WTC11 (cell line): ENCODE data around the gene LORICRIN. TPM values are rescaled to one million over a fixed set of nuclear protein-coding genes. Genes with fewer than 3 reads are reported as not detected.

Experiments
- ATAC-seq: fragments of 200-7000 bp; cut with Tn5 transposase; 2 replicates; pipeline ENCODE4 v1.10.0; 2021; ENCODE audit warnings: mild to moderate bottlenecking, moderate library complexity
- CTCF ChIA-PET: fragments of 300-600 bp; sonication (Branson Sonifier 250); formaldehyde crosslinking; loops from one replicate; lab custom pipeline; 2021; ENCODE audit warnings: antibody characterized with exemption; lab: Charles Lee
- POLR2A ChIA-PET: fragments of 350-600 bp; sonication (Branson Sonifier 250); formaldehyde crosslinking; loops from one replicate; lab custom pipeline; 2021; ENCODE audit warnings: antibody characterized with exemption; lab: Charles Lee
- DNase-seq: peaks from one replicate; pipeline ENCODE4 v3.0.0; 2021; ENCODE audit warnings: low spot score
- H3K27ac Mint-ChIP-seq: 2 replicates; pipeline ENCODE4 v1.8.0; 2021; ENCODE audit warnings: mixed read lengths
- H3K27me3 Mint-ChIP-seq: 2 replicates; pipeline ENCODE4 v1.8.0; 2021; ENCODE audit warnings: low read depth, mild to moderate bottlenecking, moderate library complexity, mixed read lengths
- H3K36me3 Mint-ChIP-seq: 2 replicates; pipeline ENCODE4 v1.8.0; 2021; ENCODE audit warnings: mixed read lengths
- H3K4me1 Mint-ChIP-seq: 2 replicates; pipeline ENCODE4 v1.8.0; 2022; ENCODE audit warnings: mixed read lengths
- H3K4me3 Mint-ChIP-seq: 2 replicates; pipeline ENCODE4 v1.8.0; 2021; ENCODE audit warnings: mild to moderate bottlenecking, moderate library complexity, mixed read lengths
- H3K9me3 Mint-ChIP-seq: 2 replicates; pipeline ENCODE4 v1.8.0; 2021; ENCODE audit warnings: mixed read lengths
- ATF1 ChIP-seq: sonication (generic); formaldehyde crosslinking; IDR thresholded peaks from 2 replicates; pipeline ENCODE4 v1.8.1; 2023; ENCODE audit warnings: mild to moderate bottlenecking, moderate library complexity, missing genetic modification reagents
- ESRRA ChIP-seq: sonication (generic); formaldehyde crosslinking; IDR thresholded peaks from 2 replicates; pipeline ENCODE4 v1.8.1; 2022; ENCODE audit warnings: mild to moderate bottlenecking, missing genetic modification reagents, borderline replicate concordance
- GTF2I ChIP-seq: fragments of 250-450 bp; sonication (Bioruptor Pico); conservative IDR thresholded peaks from 2 replicates; pipeline ENCODE4 v1.4.0; 2021; ENCODE audit warnings: mild to moderate bottlenecking
- SMAD4 ChIP-seq: sonication (generic); formaldehyde crosslinking; IDR thresholded peaks from 2 replicates; pipeline ENCODE4 v1.8.0; 2022; ENCODE audit warnings: mild to moderate bottlenecking, missing genetic modification reagents
- TP53 ChIP-seq: sonication (generic); formaldehyde crosslinking; IDR thresholded peaks from 2 replicates; pipeline ENCODE4 v1.8.1; 2023; ENCODE audit warnings: mild to moderate bottlenecking, missing genetic modification reagents
- ZNF121 ChIP-seq: sonication (generic); formaldehyde crosslinking; IDR thresholded peaks from 2 replicates; pipeline ENCODE4 v1.8.0; 2023; ENCODE audit warnings: missing genetic modification reagents
- total RNA-seq: library from RNA; stranded (reverse); gene quantifications from 3 replicates; pipeline ENCODE4 v1.2.3, GENCODE V29; 2021
- TF ChIP-seq, protein P1 (sequence below): sonication (generic); formaldehyde crosslinking; IDR thresholded peaks from 2 replicates; pipeline ENCODE4 v1.8.1; 2023; ENCODE audit warnings: mild to moderate bottlenecking, missing genetic modification reagents, moderate library complexity
- TF ChIP-seq, protein P2 (sequence below): fragments of 250-450 bp; sonication (Bioruptor Pico); IDR thresholded peaks from 2 replicates; pipeline ENCODE4 v1.9.0; 2021; ENCODE audit warnings: moderate library complexity, mild to moderate bottlenecking, inconsistent platforms, borderline replicate concordance
- TF ChIP-seq, protein P3 (sequence below): sonication (generic); formaldehyde crosslinking; IDR thresholded peaks from 2 replicates; pipeline ENCODE4 v1.8.1; 2022; ENCODE audit warnings: low read depth, missing genetic modification reagents, borderline replicate concordance
- TF ChIP-seq, protein P4 (sequence below): fragments of 250-450 bp; sonication (Bioruptor Pico); IDR thresholded peaks from 2 replicates; pipeline ENCODE4 v1.9.0; 2021; ENCODE audit warnings: mild to moderate bottlenecking, borderline replicate concordance
- TF ChIP-seq, protein P5 (sequence below): fragments of 250-450 bp; sonication (Bioruptor Pico); IDR thresholded peaks from 2 replicates; pipeline ENCODE4 v1.9.0; 2021; ENCODE audit warnings: mild to moderate bottlenecking

LORICRIN gene
- total RNA-seq, 1 experiment from 2014 or later: not detected

DNA sequence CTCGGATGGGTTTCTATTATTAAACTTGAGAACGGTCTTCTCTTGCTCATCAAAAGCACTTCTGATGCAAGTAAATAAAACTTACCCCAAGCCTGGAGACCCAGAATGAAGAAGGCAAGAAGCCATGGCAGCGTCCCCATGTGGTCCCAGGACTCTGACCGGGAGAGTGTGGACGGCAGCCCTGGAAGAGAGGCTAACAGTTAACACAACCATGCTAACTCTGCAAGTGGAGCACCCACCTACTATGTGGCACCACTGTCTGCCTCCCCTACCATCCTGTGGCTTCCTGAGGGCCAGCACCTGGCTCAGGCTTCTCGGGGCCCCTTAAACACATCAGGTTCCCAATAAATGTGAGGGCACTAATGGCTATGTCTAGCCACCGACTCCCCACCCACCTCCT, 51.0 kb downstream of the LORICRIN start:
- POLR2A ChIA-PET: no interaction called here
- Mint-ChIP-seq H3K4me3 (no peak overlapping the region), H3K27me3 (peaks cover 6% of the 10 kb centered on the region), H3K9me3 (peaks cover 17% of the 10 kb centered on the region), H3K4me1 (peaks cover 18% of the 10 kb centered on the region)
- no peak for DNase-seq
- CTCF ChIA-PET: interaction anchor here (1.2 kb wide), 1 partner anchor 9 kb away, joined by 4 read pairs; no protein-coding TSS in a partner anchor
- TF ChIP-seq ATF1 (CRISPR knock-in tag): no peak
- TF ChIP-seq ESRRA (CRISPR knock-in tag): no peak
- TF ChIP-seq, protein P1, sequence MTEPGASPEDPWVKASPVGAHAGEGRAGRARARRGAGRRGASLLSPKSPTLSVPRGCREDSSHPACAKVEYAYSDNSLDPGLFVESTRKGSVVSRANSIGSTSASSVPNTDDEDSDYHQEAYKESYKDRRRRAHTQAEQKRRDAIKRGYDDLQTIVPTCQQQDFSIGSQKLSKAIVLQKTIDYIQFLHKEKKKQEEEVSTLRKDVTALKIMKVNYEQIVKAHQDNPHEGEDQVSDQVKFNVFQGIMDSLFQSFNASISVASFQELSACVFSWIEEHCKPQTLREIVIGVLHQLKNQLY (CRISPR knock-in tag): no peak
- TF ChIP-seq, protein P2, sequence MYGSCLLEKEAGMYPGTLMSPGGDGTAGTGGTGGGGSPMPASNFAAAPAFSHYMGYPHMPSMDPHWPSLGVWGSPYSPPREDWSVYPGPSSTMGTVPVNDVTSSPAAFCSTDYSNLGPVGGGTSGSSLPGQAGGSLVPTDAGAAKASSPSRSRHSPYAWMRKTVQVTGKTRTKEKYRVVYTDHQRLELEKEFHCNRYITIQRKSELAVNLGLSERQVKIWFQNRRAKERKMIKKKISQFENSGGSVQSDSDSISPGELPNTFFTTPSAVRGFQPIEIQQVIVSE (CRISPR knock-in tag): no peak
- no peak for TF ChIP-seq SMAD4
- TF ChIP-seq TP53: no peak
- TF ChIP-seq, protein P3, sequence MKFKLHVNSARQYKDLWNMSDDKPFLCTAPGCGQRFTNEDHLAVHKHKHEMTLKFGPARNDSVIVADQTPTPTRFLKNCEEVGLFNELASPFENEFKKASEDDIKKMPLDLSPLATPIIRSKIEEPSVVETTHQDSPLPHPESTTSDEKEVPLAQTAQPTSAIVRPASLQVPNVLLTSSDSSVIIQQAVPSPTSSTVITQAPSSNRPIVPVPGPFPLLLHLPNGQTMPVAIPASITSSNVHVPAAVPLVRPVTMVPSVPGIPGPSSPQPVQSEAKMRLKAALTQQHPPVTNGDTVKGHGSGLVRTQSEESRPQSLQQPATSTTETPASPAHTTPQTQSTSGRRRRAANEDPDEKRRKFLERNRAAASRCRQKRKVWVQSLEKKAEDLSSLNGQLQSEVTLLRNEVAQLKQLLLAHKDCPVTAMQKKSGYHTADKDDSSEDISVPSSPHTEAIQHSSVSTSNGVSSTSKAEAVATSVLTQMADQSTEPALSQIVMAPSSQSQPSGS: no peak
- TF ChIP-seq, protein P4, sequence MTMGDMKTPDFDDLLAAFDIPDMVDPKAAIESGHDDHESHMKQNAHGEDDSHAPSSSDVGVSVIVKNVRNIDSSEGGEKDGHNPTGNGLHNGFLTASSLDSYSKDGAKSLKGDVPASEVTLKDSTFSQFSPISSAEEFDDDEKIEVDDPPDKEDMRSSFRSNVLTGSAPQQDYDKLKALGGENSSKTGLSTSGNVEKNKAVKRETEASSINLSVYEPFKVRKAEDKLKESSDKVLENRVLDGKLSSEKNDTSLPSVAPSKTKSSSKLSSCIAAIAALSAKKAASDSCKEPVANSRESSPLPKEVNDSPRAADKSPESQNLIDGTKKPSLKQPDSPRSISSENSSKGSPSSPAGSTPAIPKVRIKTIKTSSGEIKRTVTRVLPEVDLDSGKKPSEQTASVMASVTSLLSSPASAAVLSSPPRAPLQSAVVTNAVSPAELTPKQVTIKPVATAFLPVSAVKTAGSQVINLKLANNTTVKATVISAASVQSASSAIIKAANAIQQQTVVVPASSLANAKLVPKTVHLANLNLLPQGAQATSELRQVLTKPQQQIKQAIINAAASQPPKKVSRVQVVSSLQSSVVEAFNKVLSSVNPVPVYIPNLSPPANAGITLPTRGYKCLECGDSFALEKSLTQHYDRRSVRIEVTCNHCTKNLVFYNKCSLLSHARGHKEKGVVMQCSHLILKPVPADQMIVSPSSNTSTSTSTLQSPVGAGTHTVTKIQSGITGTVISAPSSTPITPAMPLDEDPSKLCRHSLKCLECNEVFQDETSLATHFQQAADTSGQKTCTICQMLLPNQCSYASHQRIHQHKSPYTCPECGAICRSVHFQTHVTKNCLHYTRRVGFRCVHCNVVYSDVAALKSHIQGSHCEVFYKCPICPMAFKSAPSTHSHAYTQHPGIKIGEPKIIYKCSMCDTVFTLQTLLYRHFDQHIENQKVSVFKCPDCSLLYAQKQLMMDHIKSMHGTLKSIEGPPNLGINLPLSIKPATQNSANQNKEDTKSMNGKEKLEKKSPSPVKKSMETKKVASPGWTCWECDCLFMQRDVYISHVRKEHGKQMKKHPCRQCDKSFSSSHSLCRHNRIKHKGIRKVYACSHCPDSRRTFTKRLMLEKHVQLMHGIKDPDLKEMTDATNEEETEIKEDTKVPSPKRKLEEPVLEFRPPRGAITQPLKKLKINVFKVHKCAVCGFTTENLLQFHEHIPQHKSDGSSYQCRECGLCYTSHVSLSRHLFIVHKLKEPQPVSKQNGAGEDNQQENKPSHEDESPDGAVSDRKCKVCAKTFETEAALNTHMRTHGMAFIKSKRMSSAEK: no peak
- TF ChIP-seq GTF2I (CRISPR knock-in tag): no peak
- TF ChIP-seq ZNF121 (CRISPR knock-in tag): no peak
- TF ChIP-seq, protein P5, sequence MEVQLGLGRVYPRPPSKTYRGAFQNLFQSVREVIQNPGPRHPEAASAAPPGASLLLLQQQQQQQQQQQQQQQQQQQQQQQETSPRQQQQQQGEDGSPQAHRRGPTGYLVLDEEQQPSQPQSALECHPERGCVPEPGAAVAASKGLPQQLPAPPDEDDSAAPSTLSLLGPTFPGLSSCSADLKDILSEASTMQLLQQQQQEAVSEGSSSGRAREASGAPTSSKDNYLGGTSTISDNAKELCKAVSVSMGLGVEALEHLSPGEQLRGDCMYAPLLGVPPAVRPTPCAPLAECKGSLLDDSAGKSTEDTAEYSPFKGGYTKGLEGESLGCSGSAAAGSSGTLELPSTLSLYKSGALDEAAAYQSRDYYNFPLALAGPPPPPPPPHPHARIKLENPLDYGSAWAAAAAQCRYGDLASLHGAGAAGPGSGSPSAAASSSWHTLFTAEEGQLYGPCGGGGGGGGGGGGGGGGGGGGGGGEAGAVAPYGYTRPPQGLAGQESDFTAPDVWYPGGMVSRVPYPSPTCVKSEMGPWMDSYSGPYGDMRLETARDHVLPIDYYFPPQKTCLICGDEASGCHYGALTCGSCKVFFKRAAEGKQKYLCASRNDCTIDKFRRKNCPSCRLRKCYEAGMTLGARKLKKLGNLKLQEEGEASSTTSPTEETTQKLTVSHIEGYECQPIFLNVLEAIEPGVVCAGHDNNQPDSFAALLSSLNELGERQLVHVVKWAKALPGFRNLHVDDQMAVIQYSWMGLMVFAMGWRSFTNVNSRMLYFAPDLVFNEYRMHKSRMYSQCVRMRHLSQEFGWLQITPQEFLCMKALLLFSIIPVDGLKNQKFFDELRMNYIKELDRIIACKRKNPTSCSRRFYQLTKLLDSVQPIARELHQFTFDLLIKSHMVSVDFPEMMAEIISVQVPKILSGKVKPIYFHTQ (CRISPR knock-in tag): no peak
- TF ChIP-seq, all 79 proteins: peak for 0
- no peak overlapping the region for H3K27ac Mint-ChIP-seq
- ATAC-seq: no peak
- H3K36me3 Mint-ChIP-seq: no peaks in the 10 kb centered on the region

Other genes with a start within 250 kb of the LORICRIN start
- gene SPRR1B, start 228.5 kb upstream of the LORICRIN start, total RNA-seq: not detected in 3 replicates
- not detected in 3 replicates for gene SPRR2D, start 218.6 kb upstream of the LORICRIN start, total RNA-seq
- gene SPRR2A, start 202.2 kb upstream of the LORICRIN start, total RNA-seq: not detected in 3 replicates
- gene SPRR2B, start 188.1 kb upstream of the LORICRIN start, total RNA-seq: not detected in 3 replicates
- gene SPRR2E, start 165.2 kb upstream of the LORICRIN start, total RNA-seq: not detected in 3 replicates
- gene SPRR2F, start 146.2 kb upstream of the LORICRIN start, total RNA-seq: not detected in 3 replicates
- gene SPRR2G, start 108.8 kb upstream of the LORICRIN start, total RNA-seq: not detected in 3 replicates
- gene LELP1, start 56.3 kb upstream of the LORICRIN start, total RNA-seq: not detected in 3 replicates
- not detected in 3 replicates for gene PRR9, start 42.1 kb upstream of the LORICRIN start, total RNA-seq
- gene PGLYRP3, start 53.3 kb downstream of the LORICRIN start, total RNA-seq: not detected in 3 replicates
- gene PGLYRP4, start 89.2 kb downstream of the LORICRIN start, total RNA-seq: not detected in 3 replicates
- 0.33 to 0.37 TPM in 2 of 3 replicates, not detected in the other for gene S100A9, start 98.2 kb downstream of the LORICRIN start, total RNA-seq
- not detected in 3 replicates for gene S100A12, start 115.9 kb downstream of the LORICRIN start, total RNA-seq
- gene S100A8, start 131.4 kb downstream of the LORICRIN start, total RNA-seq: 1.4 TPM in 1 of 3 replicates, not detected in the others
- gene S100A7A, start 156.8 kb downstream of the LORICRIN start, total RNA-seq: not detected in 3 replicates
- not detected in 3 replicates for gene S100A7, start 201.0 kb downstream of the LORICRIN start, total RNA-seq